CD4-positive, alpha-beta T cell (primary cell): ENCODE results near the gene SLC16A12. TPM values are rescaled to one million over a fixed set of nuclear protein-coding genes. Genes with fewer than 3 reads are reported as not detected.

Experiments used
- ATAC-seq: fragments of 200-7000 bp; cut with Tn5 transposase; one replicate; pipeline ENCODE4 v1.10.0; 2022; ENCODE audit warnings: mild to moderate bottlenecking; ENCODE audit not compliant: poor library complexity
- CTCF ChIA-PET: fragments of 350-600 bp; sonication (Branson Sonifier 250); formaldehyde crosslinking; loops from one replicate; lab custom pipeline; 2021; ENCODE audit warnings: antibody characterized with exemption, inconsistent platforms; lab: Charles Lee
- POLR2A ChIA-PET: fragments of 350-600 bp; sonication (Branson Sonifier 250); formaldehyde crosslinking; loops from one replicate; lab custom pipeline; 2021; ENCODE audit warnings: antibody characterized with exemption, inconsistent platforms; lab: Charles Lee
- DNase-seq, 14 experiments: peaks; one replicate each; pipeline ENCODE4 v3.0.0-alpha.2; 2013 to 2020; ENCODE audit warnings: mixed read lengths in 2 of 14
- H3K27ac ChIP-seq, 2 donors: one replicate each; pipeline versions ENCODE4 v1.5.1 to v1.7.0; 2013; ENCODE audit warnings: low read length in 2 of 2, low read depth in 1 of 2, mild to moderate bottlenecking in 1 of 2
- H3K27me3 ChIP-seq, 2 experiments: 1 replicate in 1 of 2; 2 replicates in 1 of 2; pipeline versions ENCODE4 v1.6.1 to v1.7.0; 2013; ENCODE audit warnings: low read length in 2 of 2, control low read depth in 1 of 2, mild to moderate bottlenecking in 1 of 2, moderate library complexity in 1 of 2; ENCODE audit not compliant: insufficient read depth in 2 of 2, control insufficient read depth in 1 of 2
- H3K36me3 ChIP-seq: one replicate; pipeline ENCODE4 v1.6.1; 2013; ENCODE audit warnings: low read length, control low read depth; ENCODE audit not compliant: insufficient read depth
- H3K4me1 ChIP-seq: one replicate; pipeline ENCODE4 v1.6.1; 2013; ENCODE audit warnings: low read length, control low read depth; ENCODE audit not compliant: insufficient read depth
- H3K4me3 ChIP-seq: one replicate; pipeline ENCODE4 v1.5.1; 2013; ENCODE audit warnings: mild to moderate bottlenecking, low read length, moderate library complexity
- H3K9me3 ChIP-seq, 2 experiments: 1 replicate in 1 of 2; 2 replicates in 1 of 2; pipeline versions ENCODE4 v1.6.1 to v1.7.0; 2013; ENCODE audit warnings: low read length in 2 of 2, mild to moderate bottlenecking in 2 of 2, control low read depth in 1 of 2, moderate library complexity in 1 of 2; ENCODE audit not compliant: control insufficient read depth in 1 of 2, insufficient read depth in 1 of 2
- H3K27ac Mint-ChIP-seq: one replicate; pipeline ENCODE4 v1.8.0; 2020; ENCODE audit warnings: mixed read lengths
- H3K27me3 Mint-ChIP-seq: one replicate; pipeline ENCODE4 v1.8.0; 2021; ENCODE audit warnings: mixed read lengths
- H3K36me3 Mint-ChIP-seq: one replicate; pipeline ENCODE4 v1.8.0; 2021; ENCODE audit warnings: low read depth, mixed read lengths
- H3K4me1 Mint-ChIP-seq: one replicate; pipeline ENCODE4 v1.8.0; 2021; ENCODE audit warnings: low read depth, mixed read lengths
- H3K4me3 Mint-ChIP-seq: one replicate; pipeline ENCODE4 v1.8.0; 2020; ENCODE audit warnings: mild to moderate bottlenecking, mixed read lengths
- H3K9me3 Mint-ChIP-seq: one replicate; pipeline ENCODE4 v1.8.0; 2020; ENCODE audit warnings: mixed read lengths
- CTCF ChIP-seq: fragments of 200-600 bp; IDR thresholded peaks from one replicate; pipeline ENCODE4 v1.8.0; 2022; ENCODE audit warnings: antibody characterized with exemption, mild to moderate bottlenecking
- intact Hi-C, 2 experiments: fragments of 100-400 bp; cut with DNase I in 1 of 2; cut with micrococcal nuclease in 1 of 2; formaldehyde crosslinking; loops; one replicate each; pipeline versions ENCODE4 v1.15.1 to v1.9.0; 2023 to 2025; cut with DNase I, micrococcal nuclease
- total RNA-seq, 174 experiments: library from RNA in 2 of 174; stranded (reverse) in 2 of 174; gene quantifications; one replicate each; pipeline ENCODE4 v1.2.3 and lab custom pipeline; 2021 to 2026

Gene SLC16A12
- total RNA-seq, 2 experiments from 2014 or later = not detected

- ChIA-PET CTCF (interaction anchor here (1.0 kb wide), 1 partner anchor 13 kb away, joined by 3 read pairs; no protein-coding TSS in a partner anchor), POLR2A (interaction anchor here (1.1 kb wide), 1 partner anchor 180 kb away, joined by 4 read pairs; the partner anchor contains the start of gene LIPA)
- Histone ChIP-seq H3K27ac (no peak overlapping the region), H3K9me3 (no peaks in the 10 kb centered on the region), H3K4me1 (no peaks in the 10 kb centered on the region), H3K36me3 (no peaks in the 10 kb centered on the region), H3K27me3 (peaks cover 5 to 6% of the 10 kb centered on the region in 2 experiments), H3K4me3 (no peak overlapping the region)
- Mint-ChIP-seq H3K4me3 (no peak overlapping the region), H3K9me3 (no peaks in the 10 kb centered on the region), H3K27me3 (peaks cover 21% of the 10 kb centered on the region), H3K4me1 (no peaks in the 10 kb centered on the region), H3K27ac (no peak overlapping the region), H3K36me3 (no peaks in the 10 kb centered on the region)
- ATAC-seq (no peak), DNase-seq (no peak)
- no peak for TF ChIP-seq CTCF
- intact Hi-C loops = no loop called here
Measured at GRCh38 chr10:89431977-89432376, 103.4 kb downstream of the SLC16A12 start.

GRCh38 chr10:89428877-89429276, 106.5 kb downstream of the SLC16A12 start:
- Mint-ChIP-seq H3K27ac (no peak overlapping the region), H3K4me1 (no peaks in the 10 kb centered on the region), H3K9me3 (no peaks in the 10 kb centered on the region), H3K36me3 (no peaks in the 10 kb centered on the region), H3K27me3 (peaks cover 7% of the 10 kb centered on the region), H3K4me3 (no peak overlapping the region)
- no peak overlapping the region for H3K27ac ChIP-seq
- H3K4me3 ChIP-seq = no peak overlapping the region
- H3K36me3 ChIP-seq = no peaks in the 10 kb centered on the region
- H3K4me1 ChIP-seq = no peaks in the 10 kb centered on the region
- DNase-seq = no peak
- H3K27me3 ChIP-seq = peaks cover 0 to 6% of the 10 kb centered on the region in 2 experiments
- POLR2A ChIA-PET = interaction anchor here (0.7 kb wide), 1 partner anchor 36 kb away, joined by 3 read pairs; the partner anchor contains the start of gene IFIT1
- H3K9me3 ChIP-seq = no peaks in the 10 kb centered on the region
- no peak for TF ChIP-seq CTCF
- CTCF ChIA-PET = interaction anchor here (1.7 kb wide), 1 partner anchor 10 kb away, joined by 5 read pairs; no protein-coding TSS in a partner anchor
- ATAC-seq = no peak
- intact Hi-C loops = loop anchor here (2.0 to 10.0 kb wide), 5 partner anchors 134 to 1436 kb away; partner anchors contain the start of gene KIF20B (in 2 of the 2)

- H3K27ac ChIP-seq = no peak overlapping the region
- H3K36me3 Mint-ChIP-seq = no peaks in the 10 kb centered on the region
- H3K4me1 ChIP-seq = no peaks in the 10 kb centered on the region
- peaks cover 0 to 6% of the 10 kb centered on the region in 2 experiments for H3K27me3 ChIP-seq
- no peaks in the 10 kb centered on the region for H3K9me3 ChIP-seq
- ChIA-PET POLR2A (no interaction called here), CTCF (no interaction called here)
- no peaks in the 10 kb centered on the region for H3K9me3 Mint-ChIP-seq
- no peaks in the 10 kb centered on the region for H3K4me1 Mint-ChIP-seq
- no peaks in the 10 kb centered on the region for H3K36me3 ChIP-seq
- DNase-seq (no peak), ATAC-seq (no peak)
- H3K4me3 ChIP-seq = no peak overlapping the region
- no peak for TF ChIP-seq CTCF
- H3K27ac Mint-ChIP-seq = no peak overlapping the region
- peaks cover 7% of the 10 kb centered on the region for H3K27me3 Mint-ChIP-seq
- H3K4me3 Mint-ChIP-seq = no peak overlapping the region
- intact Hi-C loops = loop anchor here (2.0 to 10.0 kb wide), 5 partner anchors 135 to 1437 kb away; partner anchors contain the start of gene KIF20B (in 2 of the 2)
Measured at GRCh38 chr10:89427629-89428028, 107.8 kb downstream of the SLC16A12 start.
